Psoas muscle (tissue), 8 donors: Measurements from ENCODE around the gene VSTM1. TPM values are rescaled to one million over a fixed set of nuclear protein-coding genes. Genes with fewer than 3 reads are reported as not detected.
A peak's percentile ranks its signal among the peaks of the same experiment; 100 is the strongest.

ENCODE experiments used
- ATAC-seq, 4 donors: fragments of 200-7000 bp; cut with Tn5 transposase; one replicate each; pipeline ENCODE4 v1.9.1; 2020; ENCODE audit warnings: moderate library complexity in 3 of 4, mild to moderate bottlenecking in 2 of 4
- DNase-seq, 2 donors: peaks; one replicate each; pipeline ENCODE4 v3.0.0-alpha.2; 2020
- H3K27ac ChIP-seq: fragments of 200-600 bp; one replicate; pipeline ENCODE4 v1.8.0; 2022
- H3K27me3 ChIP-seq, 3 donors: fragments of 200-600 bp in 1 of 3; one replicate each; pipeline versions ENCODE4 v1.6.1 to v1.8.0; 2013 to 2022; ENCODE audit warnings: low read length in 2 of 3, mild to moderate bottlenecking in 2 of 3, moderate library complexity in 1 of 3; ENCODE audit not compliant: insufficient read depth in 3 of 3
- H3K36me3 ChIP-seq, 2 donors: fragments of 200-600 bp in 1 of 2; one replicate each; pipeline versions ENCODE4 v1.6.1 to v1.8.0; 2013 to 2022; ENCODE audit warnings: low read depth in 1 of 2, mild to moderate bottlenecking in 1 of 2, moderate library complexity in 1 of 2; ENCODE audit not compliant: insufficient read depth in 1 of 2
- H3K4me1 ChIP-seq: fragments of 200-600 bp; one replicate; pipeline ENCODE4 v1.8.0; 2022
- H3K4me3 ChIP-seq: fragments of 200-600 bp; one replicate; pipeline ENCODE4 v1.8.0; 2022; ENCODE audit warnings: mild to moderate bottlenecking
- H3K9me3 ChIP-seq: fragments of 200-600 bp; one replicate; pipeline ENCODE4 v1.8.0; 2022
- WGBS, 3 donors: extraction: QIAGEN DNeasy Blood & Tissue Kit; methylation state at CpG; one replicate each; pipeline versions ENCODE4 v1.1.6 to v1.1.7; 2013; 5-methylcytosine and 5-hydroxymethylcytosine counted together
- intact Hi-C, 2 donors: fragments of 100-400 bp; cut with DNase I; formaldehyde crosslinking; loops; one replicate each; pipeline versions ENCODE4 v1.11.0 to v1.14.2; 2022
- polyA plus RNA-seq, 3 donors: library from polyadenylated mRNA; stranded (reverse); fragments of 200-250 nt; gene quantifications; one replicate each; pipeline ENCODE4 v1.2.3, GENCODE V29; 2013
- total RNA-seq, 4 donors: library from RNA; stranded (reverse); fragmentation: NEBNext Ultra II Directional in 2 of 4; extraction: Animal tissue kit (Norgen Biotek cat#: 25700) in 2 of 4; gene quantifications; one replicate each; pipeline versions ENCODE4 v1.2.1 to v1.2.4, GENCODE V29; 2021 to 2023
- TF ChIP-seq, protein P1 (sequence below): fragments of 200-600 bp; IDR thresholded peaks from one replicate; pipeline ENCODE4 v1.8.0; 2022; ENCODE audit warnings: antibody characterized with exemption
- donor health status: healthy with polysubstance abuse.
- donor health status: DM: no; HTN: no; CAD: no; lungs with moderate emphysema.
- donor health status: Bipolar disorder and iron deficiency.
- donor health status: healthy.
- donor health status: DM: yes; HTN: yes; CAD: no.
- donor health status: DM: no; HTN: no; CAD: no.
- donor health status: DM: no; HTN: no; CAD: no.
- donor health status: DM: yes; HTN: yes; CAD: no.

VSTM1 gene
- total and polyA plus RNA-seq, 7 donors, result not detected

DNA sequence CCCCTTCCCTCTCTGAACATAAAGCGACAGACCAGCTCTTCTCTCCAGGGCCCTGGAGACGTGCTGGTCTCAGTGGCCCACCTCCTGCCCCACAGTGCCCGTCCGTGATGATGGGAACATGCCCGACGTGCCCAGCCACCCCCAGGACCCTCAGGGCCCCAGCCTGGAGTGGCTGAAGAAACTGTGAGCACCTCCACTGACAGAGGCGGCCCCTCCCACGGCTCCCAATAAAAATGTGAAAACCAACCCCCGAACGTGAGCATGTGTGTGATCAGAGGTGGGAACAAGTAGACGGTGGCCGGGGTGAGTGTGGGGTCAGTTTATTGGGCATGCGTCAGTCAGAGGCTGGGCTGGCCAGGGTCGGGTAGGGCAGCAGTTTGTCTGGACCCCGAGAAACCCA, 43.0 kb upstream of the VSTM1 start:
- no peak overlapping the region for H3K27ac ChIP-seq
- H3K4me3 ChIP-seq, result no peak overlapping the region
- peaks cover 3% of the 10 kb centered on the region for H3K4me1 ChIP-seq
- 76 to 86% (median 85%) methylated on average over 15 of the region's 15 CpGs for WGBS, 3 donors
- intact Hi-C loops, result loop anchor here in 1 of 2 donors (10.0 kb wide), 1 partner anchor 122 kb away; no protein-coding TSS in a partner anchor
- no peaks in the 10 kb centered on the region for H3K27me3 ChIP-seq
- TF ChIP-seq, protein P1, sequence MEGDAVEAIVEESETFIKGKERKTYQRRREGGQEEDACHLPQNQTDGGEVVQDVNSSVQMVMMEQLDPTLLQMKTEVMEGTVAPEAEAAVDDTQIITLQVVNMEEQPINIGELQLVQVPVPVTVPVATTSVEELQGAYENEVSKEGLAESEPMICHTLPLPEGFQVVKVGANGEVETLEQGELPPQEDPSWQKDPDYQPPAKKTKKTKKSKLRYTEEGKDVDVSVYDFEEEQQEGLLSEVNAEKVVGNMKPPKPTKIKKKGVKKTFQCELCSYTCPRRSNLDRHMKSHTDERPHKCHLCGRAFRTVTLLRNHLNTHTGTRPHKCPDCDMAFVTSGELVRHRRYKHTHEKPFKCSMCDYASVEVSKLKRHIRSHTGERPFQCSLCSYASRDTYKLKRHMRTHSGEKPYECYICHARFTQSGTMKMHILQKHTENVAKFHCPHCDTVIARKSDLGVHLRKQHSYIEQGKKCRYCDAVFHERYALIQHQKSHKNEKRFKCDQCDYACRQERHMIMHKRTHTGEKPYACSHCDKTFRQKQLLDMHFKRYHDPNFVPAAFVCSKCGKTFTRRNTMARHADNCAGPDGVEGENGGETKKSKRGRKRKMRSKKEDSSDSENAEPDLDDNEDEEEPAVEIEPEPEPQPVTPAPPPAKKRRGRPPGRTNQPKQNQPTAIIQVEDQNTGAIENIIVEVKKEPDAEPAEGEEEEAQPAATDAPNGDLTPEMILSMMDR, result no peak
- no peak for ATAC-seq
- DNase-seq, result no peak
- peaks cover 6 to 60% of the 10 kb centered on the region in 2 donors for H3K36me3 ChIP-seq
- H3K9me3 ChIP-seq, result no peaks in the 10 kb centered on the region

DNA sequence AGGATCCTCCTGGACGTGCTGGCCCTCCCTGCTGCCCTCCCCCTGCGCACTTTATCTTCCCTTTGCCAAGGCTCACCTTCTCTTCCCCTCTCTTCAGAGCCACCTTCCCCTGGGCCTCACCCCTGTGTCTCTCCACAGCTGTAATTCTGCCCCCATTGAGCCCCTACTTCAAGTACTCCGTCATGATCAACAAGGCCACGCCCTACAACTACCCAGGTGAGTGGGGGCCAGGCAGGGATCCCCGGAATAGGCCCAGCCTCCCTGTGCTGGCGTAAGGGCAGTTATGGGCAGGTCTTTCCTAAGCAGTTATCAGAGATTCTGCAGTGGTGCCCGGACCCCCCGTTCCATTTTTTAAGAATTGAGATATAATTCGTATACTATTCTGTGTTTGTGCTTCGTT, 42.1 kb upstream of the VSTM1 start:
- TF ChIP-seq, protein P1, result no peak
- 89 to 92% (median 92%) methylated on average over 10 of the region's 10 CpGs for WGBS, 3 donors
- Histone ChIP-seq H3K36me3 (peaks cover 6 to 53% of the 10 kb centered on the region in 2 donors), H3K4me1 (peaks cover 3% of the 10 kb centered on the region), H3K27ac (no peak overlapping the region), H3K9me3 (no peaks in the 10 kb centered on the region), H3K4me3 (no peak overlapping the region), H3K27me3 (no peaks in the 10 kb centered on the region)
- ATAC-seq (no peak), DNase-seq (no peak)
- intact Hi-C loops, result loop anchor here in 1 of 2 donors (10.0 kb wide), 1 partner anchor 121 kb away; no protein-coding TSS in a partner anchor

DNA sequence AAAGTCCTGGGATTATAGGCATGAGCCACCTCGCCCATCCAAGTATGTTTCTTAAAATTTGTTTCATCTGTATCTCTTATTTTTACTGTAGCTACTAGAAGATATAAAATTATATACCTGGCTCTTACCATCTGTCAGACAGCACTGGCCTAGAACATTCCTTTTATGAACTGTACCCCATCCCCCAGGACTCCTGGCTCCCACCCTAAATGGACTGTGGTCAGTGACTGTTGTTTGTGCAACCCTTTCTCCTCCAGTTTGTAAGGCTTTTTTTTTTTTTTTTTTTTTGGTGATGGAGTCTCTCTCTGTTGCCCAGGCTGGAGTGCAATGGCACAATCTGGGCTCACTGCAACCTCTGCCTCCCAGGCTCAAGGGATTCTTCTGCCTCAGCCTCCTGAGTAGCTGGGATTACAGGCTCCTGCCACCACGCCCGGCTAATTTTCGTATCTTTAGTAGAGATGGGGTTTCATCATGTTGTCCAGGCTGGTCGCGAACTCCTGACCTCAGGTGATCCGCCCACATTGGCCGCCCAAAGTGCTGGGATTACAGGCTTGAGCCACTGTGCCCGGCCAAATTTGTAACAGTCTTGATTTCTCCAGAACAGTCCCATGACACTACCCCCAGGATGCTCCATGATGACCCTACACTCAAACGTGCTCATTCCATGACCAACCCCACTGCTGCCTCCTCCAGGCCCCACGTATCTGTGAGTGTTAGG, 41.5 kb upstream of the VSTM1 start:
- intact Hi-C loops, result loop anchor here in 1 of 2 donors (10.0 kb wide), 1 partner anchor 120 kb away; no protein-coding TSS in a partner anchor
- Histone ChIP-seq H3K27me3 (no peaks in the 10 kb centered on the region), H3K27ac (no peak overlapping the region), H3K4me3 (no peak overlapping the region), H3K9me3 (no peaks in the 10 kb centered on the region), H3K4me1 (peaks cover 3% of the 10 kb centered on the region), H3K36me3 (peaks cover 6 to 46% of the 10 kb centered on the region in 2 donors)
- DNase-seq (no peak), ATAC-seq (no peak)
- TF ChIP-seq, protein P1, result no peak
- WGBS, 3 donors, result 75 to 83% (median 75%) methylated on average over 11 of the region's 11 CpGs

DNA sequence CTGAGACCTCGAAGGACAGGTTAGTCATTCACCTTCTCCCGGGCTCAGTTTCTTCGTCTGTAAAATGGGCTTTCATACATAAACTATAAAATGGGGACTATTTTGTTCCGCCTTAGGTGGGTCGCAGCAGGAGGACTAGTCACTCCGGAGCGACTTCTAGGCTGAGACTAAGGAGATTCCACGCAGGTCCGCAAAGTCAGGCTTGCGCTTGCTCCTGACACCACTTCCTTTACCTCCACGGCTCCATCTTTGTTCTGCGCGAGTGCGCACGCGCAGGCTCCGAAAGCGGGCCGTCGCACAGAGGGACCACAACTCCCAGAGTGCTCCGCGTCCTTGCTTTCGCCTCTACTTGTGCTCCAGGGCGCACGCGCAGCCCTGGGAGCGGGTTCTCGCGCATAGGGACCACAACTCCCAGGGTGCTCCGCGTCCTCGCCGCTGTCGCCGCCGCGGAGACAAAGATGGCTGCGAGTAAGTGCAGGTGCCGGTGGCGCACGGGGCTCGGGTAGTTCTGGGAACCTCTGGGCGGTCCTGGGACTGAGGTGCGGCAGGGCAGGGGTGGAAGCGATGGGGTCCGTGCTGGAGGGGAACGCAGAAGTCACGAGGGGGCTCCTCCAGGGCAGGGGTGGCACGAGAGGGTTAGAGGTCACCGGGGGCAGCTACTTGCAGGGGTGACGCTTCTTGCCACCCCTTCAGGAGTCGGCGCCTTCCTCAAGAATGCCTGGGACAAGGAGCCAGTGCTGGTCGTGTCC, 38.9 kb upstream of the VSTM1 start, which contains the start of gene NDUFA3:
Gene NDUFA3 (plus strand): TSS at position 435 of the 749 bp plus-strand sequence. CDS start 24 bp downstream, at position 459.
- Histone ChIP-seq H3K4me3 (peak within 1 kb of the TSS; percentile 86), H3K9me3 (no peaks in the 10 kb centered on the region), H3K27me3 (peaks cover 0 to 9% (median 0%) of the 10 kb centered on the region in 3 donors), H3K36me3 (peaks cover 0 to 21% of the 10 kb centered on the region in 2 donors), H3K27ac (peak within 1 kb of the TSS; percentile 76), H3K4me1 (peaks cover 3% of the 10 kb centered on the region)
- DNase-seq (peak; percentile 99), ATAC-seq (peak; percentile 100)
- intact Hi-C loops, result loop anchor here in 1 of 2 donors (10.0 kb wide), 1 partner anchor 118 kb away; no protein-coding TSS in a partner anchor
- 2 to 3% (median 3%) methylated on average over 51 to 54 of the region's 54 CpGs for WGBS, 3 donors
- TF ChIP-seq, protein P1, result no peak
